Esophagus squamous epithelium (tissue), 4 donors: Measurements from ENCODE around the gene GPX5.

ENCODE experiments used
- CTCF ChIP-seq, 6 experiments: fragments of 450-650 bp in 4 of 6; fragments of 200-600 bp in 2 of 6; sonication (generic) in 2 of 6; IDR thresholded peaks; one replicate each; pipeline ENCODE4 v1.5.1; 2016 to 2019; ENCODE audit warnings: antibody characterized with exemption in 6 of 6, mild to moderate bottlenecking in 4 of 6, moderate library complexity in 4 of 6
- POLR2A ChIP-seq, 4 donors: fragments of 450-650 bp; IDR thresholded peaks; one replicate each; pipeline ENCODE4 v1.6.1; 2017; ENCODE audit warnings: antibody characterized with exemption in 4 of 4, mild to moderate bottlenecking in 4 of 4, moderate library complexity in 3 of 4

GRCh38 chr6:28543651-28544610 is 18.2 kb downstream of the GPX5 start:
- TF ChIP-seq CTCF (IDR thresholded peaks at IDR 0.05) (no peak), POLR2A (IDR thresholded peaks at IDR 0.05) (no peak)
